IPS-NIHi7 (cell line): ENCODE data around the gene HDDC3.
"Not testable (repeated sequence)": the region's sequence is repeated elsewhere in the genome, so short reads cannot be mapped to it uniquely, and the experiment has no call there.

Experiments used
- DNase-seq: peaks from one replicate; pipeline ENCODE4 v3.0.0; 2012; ENCODE audit warnings: mixed read lengths; ENCODE audit errors: extremely low spot score

Gene HDDC3

DNA sequence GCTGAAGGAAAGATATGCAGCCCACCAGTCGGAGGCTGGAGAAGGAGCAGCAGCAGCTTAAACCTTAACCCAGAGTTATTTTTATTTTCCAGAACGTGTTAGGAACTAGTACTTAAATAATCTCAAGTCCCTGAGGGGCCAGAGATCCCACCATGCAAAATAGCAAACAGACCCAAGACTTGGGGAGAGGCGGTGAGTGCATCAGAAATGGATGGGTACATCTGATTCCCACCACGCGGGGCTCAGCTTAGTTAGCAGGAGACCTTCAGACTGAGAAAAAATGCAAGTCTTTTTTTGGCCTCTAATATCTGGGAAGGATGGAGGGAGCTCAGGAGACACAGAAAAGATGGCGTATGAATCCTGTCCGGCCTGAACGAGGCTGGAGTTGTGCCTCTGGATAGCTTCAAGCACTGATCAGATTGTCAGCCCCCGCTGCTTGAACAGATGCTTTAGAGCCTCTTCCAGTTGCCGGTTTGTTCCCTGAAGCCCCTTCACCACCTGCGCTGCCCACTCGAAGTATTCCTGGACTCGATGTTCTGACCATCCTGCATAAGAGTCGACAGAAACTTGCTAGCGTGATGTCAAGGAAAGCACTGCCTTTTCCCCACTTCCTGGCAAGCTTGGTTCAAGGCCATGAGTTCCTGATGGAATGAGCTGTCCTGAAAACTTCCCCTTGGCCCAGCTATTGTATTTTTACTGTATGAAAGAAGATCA is 1.3 kb downstream of the HDDC3 start:
- DNase-seq: no peak

DNA sequence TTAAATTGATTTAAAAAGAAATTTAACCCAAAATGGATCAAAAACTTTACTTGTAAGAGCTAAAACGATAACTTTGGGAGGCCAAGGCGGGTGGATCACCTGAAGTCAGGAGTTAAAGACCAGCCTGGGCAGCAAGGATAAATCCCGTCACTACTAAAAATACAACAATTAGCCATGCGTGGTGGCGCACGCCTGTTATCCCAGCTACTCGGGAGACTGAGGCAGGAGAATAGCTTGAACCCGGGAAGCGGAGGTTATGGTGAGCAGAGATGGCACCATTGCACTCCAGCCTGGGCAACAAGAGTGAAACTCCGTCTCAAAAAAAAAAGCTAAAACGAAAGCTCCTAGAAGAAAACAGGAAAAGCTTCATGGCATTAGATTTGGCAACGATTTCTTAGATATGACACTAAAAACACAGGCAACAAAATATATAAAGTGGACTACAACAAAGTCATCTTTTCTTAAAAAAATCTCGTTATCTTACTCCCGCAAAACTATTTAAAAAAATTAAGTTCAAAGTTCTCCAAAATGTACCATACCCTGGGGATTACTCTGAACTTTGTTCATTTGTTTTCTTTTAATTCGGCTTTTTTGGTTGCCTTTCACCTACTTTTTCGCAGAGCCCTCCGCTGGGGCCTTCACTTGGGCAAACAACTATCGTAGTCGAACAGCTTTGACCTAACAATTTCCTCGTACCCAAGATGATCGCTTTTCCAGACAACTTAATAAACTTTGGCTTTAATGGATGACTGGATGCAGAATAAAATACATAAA is 2.9 kb downstream of the HDDC3 start:
- no peak for DNase-seq

DNA sequence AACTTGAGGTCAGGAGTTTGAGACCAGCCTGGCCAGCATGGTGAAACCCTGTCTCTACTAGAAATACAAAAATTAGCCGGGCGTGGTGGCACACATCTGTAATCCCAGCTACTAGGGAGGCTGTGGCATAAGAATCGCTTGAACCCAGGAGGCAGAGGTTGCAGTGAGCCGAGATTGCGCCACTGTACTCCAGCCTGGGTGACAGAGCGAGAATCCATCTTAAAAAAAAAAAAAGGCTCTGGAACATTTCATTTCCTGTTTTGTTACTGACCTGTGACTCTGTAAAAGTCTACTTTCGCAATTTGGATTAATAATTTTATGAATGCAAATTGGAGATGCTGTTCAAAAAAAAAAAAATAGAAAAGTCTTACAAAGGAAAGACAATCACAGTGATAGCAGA is 4.2 kb downstream of the HDDC3 start:
- DNase-seq: not testable (repeated sequence)

DNA sequence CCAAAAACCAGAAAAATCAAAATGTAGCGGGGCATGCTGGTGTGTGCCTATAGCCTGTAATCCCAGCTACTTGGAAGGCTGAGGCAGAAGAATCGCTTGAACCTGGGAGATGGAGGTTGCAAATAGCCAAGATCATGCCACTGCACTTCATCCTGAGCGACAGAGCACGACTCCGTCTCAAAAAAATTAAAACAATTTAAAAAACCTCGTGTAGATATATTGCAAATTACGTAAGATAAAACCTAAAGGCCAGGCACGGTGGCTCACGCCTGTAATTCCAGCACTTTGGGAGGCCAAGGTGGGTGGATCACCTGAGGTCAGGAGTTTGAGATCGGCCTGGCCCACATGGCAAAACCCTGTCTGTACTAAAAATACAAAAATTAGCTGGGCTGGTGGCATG is 5.6 kb downstream of the HDDC3 start:
- DNase-seq: not testable (repeated sequence)

DNA sequence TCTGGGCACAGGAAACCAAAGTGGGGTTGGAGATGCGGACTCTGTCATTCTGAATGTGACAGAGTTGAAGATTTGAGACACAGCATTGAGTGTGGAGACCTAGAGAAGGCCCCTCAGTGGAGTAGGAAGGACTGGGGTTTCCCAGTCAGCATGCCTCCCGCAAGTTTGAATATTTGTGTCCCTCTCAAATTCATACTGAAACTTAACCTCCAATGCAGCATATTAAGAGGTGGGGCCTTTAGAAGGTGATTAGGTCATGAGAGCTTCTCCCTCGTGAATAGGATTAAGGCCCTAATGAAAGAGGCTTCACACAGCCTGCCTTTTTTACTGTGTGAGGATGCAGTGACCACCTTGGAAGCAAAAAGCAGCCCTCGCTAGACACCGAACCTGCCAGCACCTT is 8.0 kb downstream of the HDDC3 start:
- no peak for DNase-seq

DNA sequence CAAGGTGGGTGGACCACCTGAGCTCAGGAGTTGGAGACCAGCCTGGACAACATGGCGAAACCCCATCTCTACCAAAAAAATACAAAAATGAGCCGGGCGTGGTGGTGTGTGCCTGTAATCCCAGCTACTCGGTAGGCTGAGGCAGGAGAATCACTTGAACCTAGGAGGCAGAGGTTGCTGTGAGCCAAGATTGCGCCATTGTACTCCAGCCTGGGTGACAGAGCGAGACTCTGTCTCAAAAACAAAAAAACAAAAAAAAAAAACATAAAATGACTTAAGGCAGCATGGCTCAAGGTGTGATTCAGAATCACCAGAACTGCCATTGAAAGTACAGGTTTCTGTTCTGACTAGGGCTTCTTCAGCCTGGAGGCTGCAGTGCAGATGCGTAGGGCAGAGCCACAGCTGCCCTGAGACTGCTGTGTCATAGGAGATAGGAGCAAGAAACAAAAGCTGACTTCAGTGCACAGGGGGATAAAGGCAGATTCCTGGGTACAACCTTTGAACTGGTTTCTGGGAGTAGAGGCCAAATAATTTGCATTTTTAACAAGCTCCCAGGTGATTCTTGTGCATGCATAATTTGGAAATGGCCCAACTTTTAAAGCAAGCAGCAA is 9.5 kb downstream of the HDDC3 start:
- DNase-seq: not testable (repeated sequence)

DNA sequence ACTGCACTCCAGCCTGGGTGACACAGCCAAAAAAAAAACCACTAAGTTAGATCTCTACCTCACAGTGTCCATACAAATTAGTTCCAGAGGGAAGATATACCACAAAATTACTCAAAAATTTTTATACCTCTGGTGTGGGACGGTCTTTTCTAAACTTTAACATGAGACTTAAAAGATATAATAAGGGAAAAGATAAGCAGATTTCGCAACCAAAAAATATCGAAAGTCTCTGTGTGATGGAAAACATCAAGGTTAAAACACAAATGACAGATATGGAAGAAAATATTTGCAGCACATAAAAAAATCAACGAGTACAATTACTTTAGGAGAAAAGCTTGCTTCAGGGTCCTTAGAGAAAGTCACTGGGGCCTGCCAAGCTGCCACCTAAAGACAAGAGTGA is 10.5 kb downstream of the HDDC3 start:
- DNase-seq: no peak

DNA sequence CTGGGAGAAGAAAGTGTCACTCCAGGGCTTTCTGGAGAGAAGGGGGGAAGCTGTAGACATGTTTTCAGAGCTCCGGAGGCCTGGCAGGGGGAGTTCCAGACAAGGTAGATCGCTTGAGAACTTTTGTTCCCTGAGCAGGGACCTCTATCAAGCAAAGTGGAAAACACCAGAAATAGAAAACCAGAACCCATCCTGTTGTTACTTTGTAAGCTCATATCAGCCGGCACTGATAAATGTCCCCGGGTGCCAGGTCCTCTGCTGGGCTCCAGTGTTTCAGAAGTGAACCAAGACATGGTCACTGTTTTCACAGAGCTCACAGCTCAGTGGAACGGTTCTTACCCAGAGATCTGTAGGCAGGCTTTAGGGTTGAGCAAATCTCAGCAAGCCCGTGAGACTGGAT is 13.5 kb downstream of the HDDC3 start:
- no peak for DNase-seq

DNA sequence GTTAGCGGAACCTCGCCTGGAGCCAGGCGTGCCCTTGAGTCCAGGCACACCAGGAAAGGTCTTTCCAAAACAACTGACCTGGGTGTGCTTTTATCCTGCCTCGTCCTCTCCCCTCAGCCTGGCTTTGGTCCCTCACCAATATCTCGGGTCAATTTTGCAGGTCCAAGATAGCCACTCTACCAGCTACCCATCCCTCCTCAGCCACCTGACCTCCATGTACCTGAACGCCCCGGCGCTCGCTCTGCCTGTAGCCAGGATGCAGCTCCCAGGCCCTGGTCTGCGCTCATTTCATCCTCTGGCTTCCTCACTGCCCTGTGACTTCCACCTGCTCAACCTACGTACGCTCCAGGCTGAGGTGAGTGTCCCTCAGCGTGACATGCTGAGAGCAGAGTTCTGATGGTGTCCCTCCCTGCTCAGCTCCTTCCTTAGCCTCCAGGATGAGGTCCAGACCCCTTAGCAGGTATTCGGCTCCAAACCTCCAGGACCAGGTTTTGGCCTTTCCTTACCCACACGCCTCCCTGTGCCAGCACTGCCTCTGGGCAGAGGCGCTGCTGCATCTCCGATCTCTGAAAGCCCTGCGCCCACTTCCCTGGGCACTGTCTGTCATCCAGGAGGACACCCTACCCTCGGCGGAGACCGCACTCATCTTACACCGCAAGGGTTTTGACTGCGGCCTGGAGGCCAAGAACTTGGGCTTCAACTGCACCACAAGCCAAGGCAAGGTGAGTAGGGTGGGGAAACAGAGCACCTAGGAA is 14.1 kb downstream of the HDDC3 start:
- DNase-seq: no peak

DNA sequence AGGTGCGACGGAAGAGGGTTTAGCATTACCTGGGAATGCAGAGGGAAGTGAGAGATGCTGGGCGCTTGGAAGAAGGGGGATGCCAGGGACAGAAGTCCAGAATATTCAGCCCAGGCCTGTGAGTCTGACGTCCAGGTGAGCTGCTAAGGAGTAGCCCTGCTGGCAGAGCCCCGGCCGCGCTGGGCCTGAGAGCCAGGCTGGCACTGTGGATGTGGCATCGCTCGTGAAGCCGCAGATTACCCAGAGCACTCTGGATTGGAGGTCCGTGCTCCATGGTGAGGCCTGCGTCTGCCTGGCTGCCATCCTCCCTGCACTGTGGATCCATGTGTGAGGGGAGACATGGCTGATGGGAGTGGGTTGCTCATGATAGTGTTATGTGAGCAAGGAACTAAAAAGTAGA is 14.8 kb downstream of the HDDC3 start:
- no peak for DNase-seq

DNA sequence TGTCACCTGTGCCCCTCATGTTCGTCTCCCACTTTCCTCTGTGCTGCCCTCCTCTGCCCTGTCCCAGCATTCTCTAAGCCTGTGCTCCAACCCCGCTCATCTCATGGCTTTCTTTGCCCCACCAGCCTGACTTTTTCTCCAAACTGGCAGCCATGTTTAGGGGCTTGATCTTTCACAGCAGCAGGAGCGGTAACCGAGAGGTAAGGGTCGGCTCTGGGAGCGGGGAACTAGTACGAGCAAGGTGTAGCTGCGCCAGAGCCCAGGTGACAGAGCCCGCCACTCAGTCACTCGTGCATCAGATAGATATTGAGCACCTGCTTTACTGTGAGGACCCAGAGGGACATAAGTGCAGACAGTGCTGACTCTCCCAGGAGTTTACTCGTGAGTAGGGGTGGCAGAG is 15.9 kb downstream of the HDDC3 start:
- no peak for DNase-seq

DNA sequence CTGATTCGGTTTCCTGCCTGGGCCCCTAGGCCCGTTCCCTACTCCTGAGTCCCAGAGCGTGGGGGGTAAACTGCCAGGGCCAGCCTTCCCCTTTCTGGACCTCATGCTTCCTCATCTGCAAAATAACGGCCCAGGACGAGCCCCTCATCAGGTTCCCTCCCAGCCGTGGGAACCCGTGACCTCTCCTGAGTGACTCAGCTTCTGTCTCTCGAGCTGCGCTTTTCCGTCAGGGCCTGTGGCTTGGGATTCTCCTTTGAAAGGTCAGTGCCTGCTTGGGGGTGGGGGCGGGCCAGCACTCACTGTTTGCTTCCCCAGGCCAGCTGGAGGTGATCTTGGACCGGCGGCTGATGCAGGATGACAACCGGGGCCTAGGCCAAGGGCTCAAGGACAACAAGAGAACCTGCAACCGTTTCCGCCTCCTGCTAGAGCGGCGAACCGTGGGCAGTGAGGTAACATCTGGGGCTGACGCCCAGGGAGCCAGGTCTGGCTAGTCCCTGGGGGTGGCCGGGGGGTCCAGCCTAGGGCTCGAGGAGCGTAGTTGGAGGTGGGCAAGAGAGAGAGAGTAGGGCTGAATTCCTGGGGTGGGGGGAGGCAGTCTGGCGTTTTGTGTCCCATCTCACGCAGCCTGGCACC is 16.4 kb downstream of the HDDC3 start:
- DNase-seq: no peak

DNA sequence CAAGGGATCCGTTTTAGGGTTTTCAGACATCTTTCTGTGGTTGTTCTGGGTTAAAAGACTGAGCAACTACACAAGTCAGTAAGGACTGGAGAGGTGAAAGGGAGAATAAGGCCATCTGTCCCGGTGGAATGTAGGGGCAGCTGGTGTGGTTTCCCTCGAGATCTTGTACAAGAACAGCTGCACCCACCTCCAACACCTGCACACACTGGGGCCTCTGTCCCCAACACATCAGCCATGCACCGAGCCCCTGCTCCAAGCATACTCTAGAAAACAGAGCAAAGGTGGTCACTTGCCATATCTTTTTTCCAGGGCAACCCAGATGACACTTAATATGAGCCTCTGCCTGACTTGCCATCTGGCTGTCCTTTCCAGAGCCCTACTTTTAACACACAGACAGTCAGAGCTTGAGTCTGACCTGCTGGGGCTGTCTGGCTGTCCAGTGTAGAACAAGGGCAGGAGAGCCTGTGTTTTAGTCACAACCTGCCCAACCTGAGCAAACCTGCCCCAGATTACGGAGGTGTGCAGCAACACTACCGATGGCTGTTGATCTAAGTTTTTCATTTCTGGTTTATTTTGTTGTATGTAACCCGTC is 17.0 kb downstream of the HDDC3 start:
- DNase-seq: no peak

DNA sequence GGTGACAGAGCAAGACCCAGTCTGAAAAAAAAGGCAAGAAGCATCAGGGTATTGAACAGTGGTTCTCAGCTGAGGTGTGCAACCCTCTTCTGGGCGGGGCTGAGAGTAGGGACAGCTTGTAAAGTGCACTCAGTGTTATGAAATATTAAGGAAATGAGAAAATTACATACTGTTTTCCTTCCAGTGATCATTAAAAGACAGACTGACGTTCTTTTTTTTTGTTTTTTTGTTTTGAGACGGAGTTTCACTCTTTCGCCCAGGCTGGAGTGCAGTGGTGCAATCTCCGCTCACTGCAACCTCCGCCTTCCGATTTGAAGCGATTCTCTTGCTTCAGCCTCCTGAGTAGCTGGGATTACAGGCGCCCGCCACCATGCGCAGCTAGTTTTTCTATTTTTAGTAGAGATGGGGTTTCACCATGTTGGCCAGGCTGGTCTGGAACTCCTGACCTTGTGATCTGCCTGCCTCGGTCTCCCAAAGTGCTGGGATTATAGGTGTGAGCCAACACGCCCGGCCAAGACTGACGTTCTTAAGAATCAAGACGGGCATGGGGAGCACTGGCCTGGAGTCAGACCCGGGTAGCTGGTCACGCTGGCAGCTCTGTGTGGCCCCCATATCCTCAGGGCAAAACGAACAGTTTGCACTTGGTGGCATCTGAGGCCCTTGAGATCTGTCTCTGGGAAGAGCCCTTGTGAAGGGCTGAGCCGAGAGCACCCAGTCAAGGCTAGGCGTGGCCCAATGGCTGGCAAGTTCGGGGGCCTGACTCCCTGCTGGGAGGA is 17.9 kb downstream of the HDDC3 start:
- DNase-seq: no peak

DNA sequence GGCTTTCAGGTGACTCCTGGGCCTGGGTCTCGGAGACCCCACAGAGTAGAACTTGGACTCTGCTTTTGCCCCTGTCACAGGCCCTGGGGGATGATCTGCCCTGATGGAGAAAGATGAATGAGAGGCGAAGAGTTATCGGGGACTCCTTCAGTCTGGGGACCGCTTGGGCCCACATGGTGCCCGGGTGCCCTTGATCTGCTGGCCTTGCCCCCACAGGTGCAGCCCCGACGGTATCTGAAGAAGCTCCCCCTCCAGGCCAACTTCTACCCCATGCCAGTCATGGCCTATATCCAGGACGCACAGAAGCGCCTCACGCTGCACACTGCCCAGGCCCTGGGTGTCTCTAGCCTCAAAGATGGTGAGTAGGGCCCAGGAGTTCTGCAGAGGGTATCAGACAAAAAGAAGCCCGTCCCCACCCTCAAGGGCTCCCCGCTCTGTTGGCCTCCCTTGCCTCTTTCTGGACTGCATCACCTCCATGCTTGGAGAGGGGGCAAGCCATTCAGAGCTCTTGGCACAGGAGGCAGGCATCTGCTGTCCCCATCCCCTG is 18.9 kb downstream of the HDDC3 start:
- DNase-seq: no peak

DNA sequence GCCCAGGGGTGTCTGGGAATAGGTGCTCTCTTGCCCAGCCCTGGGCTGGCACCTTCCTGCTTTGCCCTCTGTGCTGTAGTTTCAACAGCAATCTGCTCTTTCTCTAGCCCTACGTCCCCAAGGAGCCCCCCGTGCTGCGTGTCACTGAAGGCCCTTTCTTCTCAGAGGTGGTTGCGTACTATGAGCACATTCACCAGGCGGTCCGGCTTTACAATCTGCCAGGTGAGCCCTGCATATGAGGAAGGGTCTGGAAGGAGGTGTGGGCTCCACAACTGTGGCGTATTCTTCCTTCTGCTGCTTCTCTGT is 19.6 kb downstream of the HDDC3 start:
- no peak for DNase-seq

DNA sequence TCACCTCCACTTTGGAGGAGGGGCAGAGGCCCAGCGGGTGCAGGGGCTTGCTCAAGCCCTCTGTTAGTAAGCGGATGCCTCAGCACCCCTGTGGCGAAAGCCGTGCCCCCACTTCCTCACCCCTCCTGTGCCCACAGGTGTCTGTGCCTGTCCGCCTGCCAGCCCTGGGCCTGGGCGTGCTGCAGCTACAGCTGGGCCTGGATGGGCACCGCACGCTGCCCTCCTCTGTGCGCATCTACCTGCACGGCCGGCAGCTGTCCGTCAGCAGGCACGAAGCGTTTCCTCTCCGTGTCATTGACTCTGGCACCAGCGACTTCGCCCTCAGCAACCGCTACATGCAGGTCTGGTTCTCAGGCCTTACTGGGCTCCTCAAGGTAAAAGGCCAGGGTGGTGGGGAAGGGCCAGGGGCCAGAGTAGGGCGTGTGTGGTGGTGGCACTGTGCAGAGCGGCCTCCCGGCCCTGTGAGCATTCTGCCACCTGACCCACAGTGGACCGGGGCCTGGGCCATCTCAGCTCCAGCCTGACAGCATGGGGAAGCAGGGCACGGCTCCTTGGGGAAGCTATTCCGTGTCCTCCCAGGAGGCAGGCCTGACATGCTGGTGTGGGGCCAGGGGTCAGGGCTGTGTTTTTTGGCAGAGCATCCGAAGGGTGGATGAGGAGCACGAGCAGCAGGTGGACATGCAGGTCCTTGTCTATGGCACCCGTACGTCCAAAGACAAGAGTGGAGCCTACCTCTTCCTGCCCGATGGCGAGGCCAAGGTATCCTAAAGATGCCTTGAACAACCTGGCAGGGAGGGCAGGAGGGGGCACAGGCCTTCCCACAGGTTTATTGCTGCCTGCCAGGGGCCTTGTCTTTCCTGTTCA is 20.2 kb downstream of the HDDC3 start:
- no peak for DNase-seq

DNA sequence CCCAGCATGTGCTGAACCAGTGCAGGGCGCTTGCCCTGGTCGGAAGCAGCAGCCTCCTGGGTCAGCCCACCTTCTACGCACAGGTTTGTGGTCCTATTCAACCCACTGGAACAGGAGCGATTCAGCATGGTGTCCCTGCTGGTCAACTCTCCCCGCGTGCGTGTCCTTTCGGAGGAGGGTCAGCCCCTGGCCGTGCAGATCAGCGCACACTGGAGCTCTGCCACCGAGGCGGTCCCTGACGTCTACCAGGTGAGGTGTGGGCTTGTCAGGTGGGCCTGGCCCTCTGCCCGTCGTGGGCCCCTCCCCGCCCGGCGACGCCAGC is 21.1 kb downstream of the HDDC3 start:
- no peak for DNase-seq

DNA sequence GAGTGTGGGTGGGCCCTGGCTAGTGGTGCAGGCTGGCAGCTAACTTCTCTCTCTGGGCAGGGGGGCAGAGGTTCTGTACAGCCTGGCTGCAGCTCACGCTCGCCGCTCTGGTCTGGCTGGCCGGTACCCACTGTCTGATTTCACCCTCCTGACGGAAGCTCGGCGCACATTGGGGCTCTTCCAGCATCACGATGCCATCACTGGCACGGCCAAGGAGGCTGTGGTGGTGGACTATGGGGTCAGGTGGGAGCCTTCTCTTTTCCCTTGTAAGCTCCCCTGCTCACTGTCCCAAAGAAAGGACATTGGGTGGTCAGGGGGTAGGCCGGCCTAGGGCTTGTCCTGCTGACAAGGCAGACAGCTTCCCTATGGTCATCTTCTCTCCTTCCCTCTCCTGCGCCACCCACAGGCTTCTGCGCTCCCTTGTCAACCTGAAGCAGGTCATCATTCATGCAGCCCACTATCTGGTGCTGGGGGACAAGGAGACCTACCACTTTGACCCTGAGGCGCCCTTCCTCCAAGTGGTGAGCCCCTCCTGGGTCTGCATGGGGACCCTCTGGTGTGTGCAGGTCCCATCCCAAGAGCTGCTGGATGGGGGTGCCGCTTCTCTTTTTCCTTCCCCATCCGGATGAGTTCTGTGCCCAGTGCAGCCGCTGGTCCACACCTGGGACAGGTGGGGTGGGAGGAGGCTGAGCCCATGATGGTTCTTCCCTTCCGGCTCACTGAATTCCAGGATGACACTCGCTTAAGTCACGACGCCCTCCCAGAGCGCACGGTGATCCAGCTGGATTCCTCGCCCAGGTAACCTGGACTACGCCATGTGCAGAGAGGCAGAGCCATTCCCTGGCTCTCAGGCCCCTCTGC is 21.7 kb downstream of the HDDC3 start:
- DNase-seq: no peak
